HepG2 (cell line): Measurements from ENCODE around the gene TNFSF12. TPM values are rescaled to one million over a fixed set of nuclear protein-coding genes. Genes with fewer than 3 reads are reported as not detected.

Experiments used
- ATF7-NPFF ChIP-seq: sonication (generic); formaldehyde crosslinking; IDR thresholded peaks from 2 replicates; pipeline ENCODE4 v1.8.1; 2023; ENCODE audit warnings: mild to moderate bottlenecking, low read depth, missing genetic modification reagents, moderate library complexity
- CENPT ChIP-seq: sonication (generic); formaldehyde crosslinking; IDR thresholded peaks from 2 replicates; pipeline ENCODE4 v1.8.0; 2022; ENCODE audit warnings: low read depth, mild to moderate bottlenecking, moderate library complexity, missing genetic modification reagents
- DMAP1 ChIP-seq: IDR thresholded peaks from 2 replicates; pipeline ENCODE4 v1.6.1; 2016
- E2F2 ChIP-seq: sonication (generic); formaldehyde crosslinking; IDR thresholded peaks from 2 replicates; pipeline ENCODE4 v1.4.0; 2020; ENCODE audit warnings: missing genetic modification reagents, borderline replicate concordance
- FIP1L1 ChIP-seq: fragments of 200-400 bp; formaldehyde crosslinking; IDR thresholded peaks from 2 replicates; pipeline ENCODE4 v1.6.1; 2018; ENCODE audit warnings: low read depth, mild to moderate bottlenecking, low read length, moderate library complexity, borderline replicate concordance; ENCODE audit not compliant: insufficient read depth
- IKZF1 ChIP-seq: fragments of 450-650 bp; IDR thresholded peaks from 2 replicates; pipeline ENCODE4 v1.7.1; 2016
- JDP2 ChIP-seq: sonication (generic); formaldehyde crosslinking; IDR thresholded peaks from 2 replicates; pipeline ENCODE4 v1.8.1; 2022; ENCODE audit warnings: missing genetic modification reagents, borderline replicate concordance
- KDM6A ChIP-seq: IDR thresholded peaks from 2 replicates; pipeline ENCODE4 v1.6.1; 2016; ENCODE audit warnings: low read depth
- KLF16 ChIP-seq, 2 experiments: sonication (generic) in 1 of 2; formaldehyde crosslinking in 1 of 2; IDR thresholded peaks; 2 replicates each; pipeline versions ENCODE4 v1.6.1 to v1.8.0; 2016 to 2023; ENCODE audit warnings: missing genetic modification reagents in 2 of 2, missing compliant biosample characterization in 1 of 2
- LCORL ChIP-seq, 2 experiments: fragments of 450-650 bp in 1 of 2; sonication (generic) in 1 of 2; formaldehyde crosslinking in 1 of 2; IDR thresholded peaks; 2 replicates each; pipeline versions ENCODE4 v1.5.0 to v1.6.1; 2017 to 2020; ENCODE audit warnings: antibody characterized with exemption in 1 of 2, missing genetic modification reagents in 1 of 2
- MBD4 ChIP-seq: IDR thresholded peaks from 2 replicates; pipeline ENCODE4 v1.6.1; 2012; ENCODE audit warnings: low read length, inconsistent platforms, borderline replicate concordance
- NR0B2 ChIP-seq: sonication (generic); formaldehyde crosslinking; IDR thresholded peaks from 2 replicates; pipeline ENCODE4 v1.4.0; 2020; ENCODE audit warnings: mild to moderate bottlenecking, missing genetic modification reagents
- REPIN1 ChIP-seq: sonication (generic); formaldehyde crosslinking; IDR thresholded peaks from 2 replicates; pipeline ENCODE4 v1.8.0; 2022; ENCODE audit warnings: missing genetic modification reagents, low read depth, mild to moderate bottlenecking, borderline replicate concordance
- SUZ12 ChIP-seq: fragments of 150-350 bp; IDR thresholded peaks from 2 replicates; pipeline ENCODE4 v1.6.1; 2014; ENCODE audit warnings: low read depth, low read length
- TFAP4 ChIP-seq: sonication (generic); IDR thresholded peaks from 2 replicates; pipeline ENCODE4 v1.6.1; 2016; ENCODE audit warnings: low read depth, borderline replicate concordance
- ZNF235 ChIP-seq: sonication (generic); formaldehyde crosslinking; IDR thresholded peaks from 2 replicates; pipeline ENCODE4 v1.8.1; 2023; ENCODE audit warnings: mild to moderate bottlenecking, missing genetic modification reagents, borderline replicate concordance
- ZNF281 ChIP-seq: sonication (generic); formaldehyde crosslinking; IDR thresholded peaks from 2 replicates; pipeline ENCODE4 v1.4.0; 2020; ENCODE audit warnings: missing genetic modification reagents, borderline replicate concordance
- ZNF614 ChIP-seq: IDR thresholded peaks from 2 replicates; pipeline ENCODE4 v1.6.1; 2018; ENCODE audit warnings: missing biosample characterization, missing genetic modification reagents, inconsistent platforms, borderline replicate concordance
- ZSCAN12 ChIP-seq: sonication (generic); formaldehyde crosslinking; IDR thresholded peaks from 2 replicates; pipeline ENCODE4 v1.9.0; 2021; ENCODE audit warnings: mild to moderate bottlenecking, missing genetic modification reagents
- polyA plus RNA-seq, 8 experiments: library from polyadenylated mRNA; depleted of rRNA in 3 of 8; stranded (reverse) in 7 of 8; unstranded in 1 of 8; fragments of >200 nt; fragmentation: Illumina TruSeq in 4 of 8; extraction: Trizol in 4 of 8; gene quantifications; 2 replicates each; pipeline versions ENCODE4 v1.2.1 to v1.2.3, GENCODE V29; 2011 to 2016; ENCODE audit warnings: low read depth in 4 of 8, missing spikeins in 1 of 8, mixed read lengths in 1 of 8; ENCODE audit not compliant: insufficient read depth in 1 of 8
- total RNA-seq, 5 experiments: library from RNA; depleted of rRNA; stranded (reverse); fragments of >200 nt; fragmentation: Illumina TruSeq; extraction: Trizol; gene quantifications; 2 replicates each; pipeline ENCODE4 v1.2.3, GENCODE V29; 2016; ENCODE audit warnings: low read depth in 1 of 5

Gene TNFSF12
- total and polyA plus RNA-seq, 2 of the 13 experiments (the other 11 are each of a cell fraction or from before 2014, with no cell fraction given) = 0.93 to 7.2 TPM

GRCh38 chr17:7572338-7572587, 23.4 kb downstream of the TNFSF12 start (continued):
- TF ChIP-seq TFAP4 (peak; percentile 31; the same call in 1 of the 2 replicates), FIP1L1 (no peak), KDM6A (CRISPR knock-in tag) (no peak), SUZ12 (no peak), E2F2 (CRISPR knock-in tag) (peak; percentile 53; the same call in 1 of the 2 replicates), JDP2 (no peak), REPIN1 (CRISPR knock-in tag) (peak; percentile 87; the same call in 1 of the 2 replicates), LCORL (IDR thresholded peaks at IDR 0.05) (no peak), LCORL (CRISPR knock-in tag; IDR thresholded peaks at IDR 0.05) (peak; percentile 45; the same call in 1 of the 2 replicates), ZNF281 (CRISPR knock-in tag) (no peak), ZNF614 (CRISPR knock-in tag) (peak; percentile 56; the same call in 1 of the 2 replicates), DMAP1 (CRISPR knock-in tag) (peak; percentile 99), IKZF1 (no peak), MBD4 (no peak), ZNF235 (CRISPR knock-in tag) (no peak), KLF16 (CRISPR knock-in tag; IDR thresholded peaks at IDR 0.05) (peak in 1 of 2 experiments; percentile 75; a peak in 1 of 4 replicates), CENPT (no peak), ATF7-NPFF (CRISPR knock-in tag) (peak; percentile 83), NR0B2 (CRISPR knock-in tag) (peak; percentile 71; the same call in 1 of the 2 replicates), ZSCAN12 (CRISPR knock-in tag) (no peak)
